Pancreas (tissue), 10 donors: Measurements from ENCODE around the gene NEIL3. TPM values are rescaled to one million over a fixed set of nuclear protein-coding genes. Genes with fewer than 3 reads are reported as not detected.

Experiments used
- ATAC-seq, 4 donors: fragments of 200-7000 bp; cut with Tn5 transposase; one replicate each; pipeline versions ENCODE4 v1.8.0 to v1.9.1; 2020; ENCODE audit warnings: mild to moderate bottlenecking in 4 of 4, moderate library complexity in 4 of 4
- DNase-seq, 6 donors: peaks; one replicate each; pipeline ENCODE4 v3.0.0-alpha.2; 2020
- FAIRE-seq: peaks from 2 replicates; lab custom pipeline; 2012; peaks lifted over from hg19 to GRCh38; lab: Jason Lieb, UNC
- H3K27ac ChIP-seq, 4 donors: fragments of 200-600 bp; sonication (generic); 1 replicate in 3 of 4; 2 replicates in 1 of 4; pipeline versions ENCODE4 v1.5.0 to v1.8.0; 2020
- H3K27me3 ChIP-seq, 4 donors: fragments of 200-600 bp; one replicate each; pipeline ENCODE4 v1.8.0; 2021
- H3K36me3 ChIP-seq, 3 donors: fragments of 200-600 bp; sonication (generic) in 1 of 3; one replicate each; pipeline versions ENCODE4 v1.5.0 to v1.8.0; 2020 to 2021
- H3K4me1 ChIP-seq, 3 donors: fragments of 200-600 bp; one replicate each; pipeline ENCODE4 v1.8.0; 2021
- H3K4me3 ChIP-seq, 4 donors: fragments of 200-600 bp; sonication (generic) in 2 of 4; one replicate each; pipeline versions ENCODE4 v1.5.0 to v1.8.0; 2020 to 2021
- H3K9me3 ChIP-seq, 4 donors: fragments of 200-600 bp; one replicate each; pipeline ENCODE4 v1.8.0; 2021
- CTCF ChIP-seq, 4 donors: fragments of 200-600 bp; sonication (generic) in 3 of 4; IDR thresholded peaks; one replicate each; pipeline versions ENCODE4 v1.5.0 to v1.8.0; 2021; ENCODE audit warnings: antibody characterized with exemption in 4 of 4
- WGBS, 2 donors: extraction: QIAGEN DNeasy Blood & Tissue Kit; methylation state at CpG; one replicate each; pipeline ENCODE4 v1.1.7; 2013; 5-methylcytosine and 5-hydroxymethylcytosine counted together
- intact Hi-C, 3 donors: fragments of 100-400 bp; cut with DNase I; formaldehyde crosslinking; loops; one replicate each; pipeline versions ENCODE4 v1.11.1 to v1.14.2; 2022
- polyA plus RNA-seq, 2 donors: library from polyadenylated mRNA; stranded (reverse); fragments of 200-250 nt; gene quantifications; one replicate each; pipeline ENCODE4 v1.2.3, GENCODE V29; 2013
- total RNA-seq, 6 donors: library from RNA; stranded (reverse); fragmentation: NEBNext Ultra II Directional in 4 of 6; extraction: Animal tissue kit (Norgen Biotek cat#: 25700) in 4 of 6; gene quantifications; one replicate each; pipeline versions ENCODE4 v1.2.1 to v1.2.4, GENCODE V29; 2021 to 2023
- donor health status: healthy with polysubstance abuse.
- donor health status: DM: no; HTN: no; CAD: no; lungs with moderate emphysema.
- donor health status: DM: no; HTN: no; CAD: no.
- donor health status: control.
- donor health status: control.
- donor health status: Bipolar disorder and iron deficiency.
- donor health status: DM: yes; HTN: yes; CAD: no.
- donor health status: DM: no; HTN: no; CAD: no.
- donor health status: DM: no; HTN: no; CAD: no.
- donor health status: DM: yes; HTN: yes; CAD: no.

NEIL3 gene
- total and polyA plus RNA-seq, 8 donors, result 0.09 to 0.25 (median 0.18) TPM; not detected in 5

DNA sequence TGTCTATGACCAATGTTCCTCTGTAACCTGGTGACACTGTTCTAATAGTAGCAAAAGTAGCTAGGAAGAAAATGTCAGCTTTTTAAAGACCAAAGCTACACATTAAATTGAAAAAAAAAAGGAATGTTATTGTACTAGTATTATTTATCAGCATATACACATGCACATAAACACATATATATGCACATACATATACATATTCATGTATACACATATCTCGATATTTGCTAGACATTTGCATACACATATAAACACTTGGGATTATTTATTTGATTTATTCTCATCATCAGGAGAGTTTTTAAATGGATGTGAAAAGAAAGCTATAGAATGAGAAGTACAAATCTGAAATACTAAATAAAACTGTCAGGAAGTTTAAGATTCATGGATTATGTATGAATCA, 21.3 kb upstream of the NEIL3 start:
- 86 to 92% methylated on average over 1 of the region's 1 CpG for WGBS, 2 donors
- no peaks in the 10 kb centered on the region for H3K4me1 ChIP-seq
- no peak overlapping the region for H3K4me3 ChIP-seq
- H3K9me3 ChIP-seq, result no peaks in the 10 kb centered on the region
- DNase-seq (no peak), ATAC-seq (no peak), FAIRE-seq (no peak)
- no peak for TF ChIP-seq CTCF (IDR thresholded peaks at IDR 0.05)
- H3K27ac ChIP-seq, result no peak overlapping the region
- H3K36me3 ChIP-seq, result no peaks in the 10 kb centered on the region
- no peaks in the 10 kb centered on the region for H3K27me3 ChIP-seq
- intact Hi-C loops, result no loop called here

DNA sequence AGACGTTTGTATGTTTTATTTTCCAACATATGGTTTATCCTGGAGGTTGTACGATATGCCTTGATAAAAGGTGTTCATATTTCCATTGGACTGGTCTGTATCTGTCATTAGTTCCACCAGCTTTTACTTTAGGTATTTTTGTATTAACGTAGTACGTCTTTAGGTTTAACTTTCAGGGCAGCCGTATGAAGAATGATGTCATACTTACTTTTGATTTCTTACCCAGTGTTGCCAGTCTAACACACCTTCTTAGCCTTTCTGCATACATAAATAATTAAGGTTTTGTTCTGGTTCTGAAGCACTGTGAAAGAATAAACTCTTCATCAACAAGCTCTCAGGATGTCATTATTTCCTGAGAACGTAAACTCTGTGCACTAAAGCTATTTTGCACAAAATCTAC, 18.9 kb upstream of the NEIL3 start:
- 50 to 59% methylated on average over 6 of the region's 6 CpGs for WGBS, 2 donors
- Histone ChIP-seq H3K27me3 (no peaks in the 10 kb centered on the region), H3K4me3 (no peak overlapping the region), H3K27ac (no peak overlapping the region), H3K4me1 (no peaks in the 10 kb centered on the region), H3K36me3 (no peaks in the 10 kb centered on the region), H3K9me3 (no peaks in the 10 kb centered on the region)
- no peak for FAIRE-seq
- DNase-seq, result no peak
- no peak for ATAC-seq
- intact Hi-C loops, result no loop called here
- TF ChIP-seq CTCF (IDR thresholded peaks at IDR 0.05), result no peak

- 97% methylated on average over 2 of the region's 2 CpGs for WGBS, 2 donors
- intact Hi-C loops, result no loop called here
- no peak for ATAC-seq
- no peaks in the 10 kb centered on the region for H3K9me3 ChIP-seq
- no peak overlapping the region for H3K4me3 ChIP-seq
- FAIRE-seq, result no peak
- H3K36me3 ChIP-seq, result no peaks in the 10 kb centered on the region
- TF ChIP-seq CTCF (IDR thresholded peaks at IDR 0.05), result no peak
- no peak overlapping the region for H3K27ac ChIP-seq
- H3K27me3 ChIP-seq, result no peaks in the 10 kb centered on the region
- DNase-seq, result no peak
- H3K4me1 ChIP-seq, result no peaks in the 10 kb centered on the region
Observed at GRCh38 chr4:177292171-177292570, 17.5 kb upstream of the NEIL3 start.

DNA sequence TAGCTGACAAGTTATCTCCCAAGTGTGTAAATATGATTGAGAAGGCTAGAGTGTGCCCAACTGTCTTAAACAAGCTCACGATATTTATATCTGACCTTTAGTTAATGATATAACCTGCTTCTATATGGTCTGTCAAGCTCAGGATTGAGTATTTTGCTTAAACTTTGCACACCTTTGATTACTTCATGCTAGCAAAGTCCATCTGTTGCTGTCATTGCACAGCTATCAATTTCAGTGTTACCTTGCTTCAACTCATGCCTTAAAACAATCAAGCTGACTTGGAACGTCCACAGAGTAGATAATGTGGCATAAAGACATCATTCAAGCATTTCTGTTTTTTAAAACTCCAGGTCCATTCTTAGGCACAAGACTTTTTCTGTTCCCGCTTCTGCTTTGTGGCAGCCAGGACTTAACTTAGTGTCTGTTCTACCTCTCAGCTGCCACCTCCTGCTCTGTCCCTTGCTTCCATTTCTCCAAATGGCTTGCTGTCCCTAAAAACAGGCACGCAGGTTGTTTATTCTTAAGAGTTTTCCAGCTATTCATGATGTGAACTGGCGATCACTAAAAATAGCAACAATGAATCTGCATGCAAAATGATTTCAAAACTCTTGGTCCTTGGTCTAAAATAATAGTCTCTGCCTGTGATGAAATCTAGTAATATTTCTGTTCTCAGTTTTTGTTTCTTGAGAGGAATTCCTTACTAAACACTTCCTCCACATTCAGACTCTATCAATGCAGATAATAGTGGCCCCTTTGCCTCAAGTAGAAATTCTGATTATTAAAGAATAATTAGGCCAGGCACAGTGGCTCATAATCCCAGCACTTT, 16.3 kb upstream of the NEIL3 start:
- DNase-seq (no peak), FAIRE-seq (no peak), ATAC-seq (no peak)
- intact Hi-C loops, result no loop called here
- no peaks in the 10 kb centered on the region for H3K36me3 ChIP-seq
- no peaks in the 10 kb centered on the region for H3K4me1 ChIP-seq
- no peak overlapping the region for H3K4me3 ChIP-seq
- H3K27ac ChIP-seq, result no peak overlapping the region
- TF ChIP-seq CTCF (IDR thresholded peaks at IDR 0.05), result no peak
- no peaks in the 10 kb centered on the region for H3K27me3 ChIP-seq
- no peaks in the 10 kb centered on the region for H3K9me3 ChIP-seq
- WGBS, 2 donors, result 60% methylated on average over 5 of the region's 5 CpGs

DNA sequence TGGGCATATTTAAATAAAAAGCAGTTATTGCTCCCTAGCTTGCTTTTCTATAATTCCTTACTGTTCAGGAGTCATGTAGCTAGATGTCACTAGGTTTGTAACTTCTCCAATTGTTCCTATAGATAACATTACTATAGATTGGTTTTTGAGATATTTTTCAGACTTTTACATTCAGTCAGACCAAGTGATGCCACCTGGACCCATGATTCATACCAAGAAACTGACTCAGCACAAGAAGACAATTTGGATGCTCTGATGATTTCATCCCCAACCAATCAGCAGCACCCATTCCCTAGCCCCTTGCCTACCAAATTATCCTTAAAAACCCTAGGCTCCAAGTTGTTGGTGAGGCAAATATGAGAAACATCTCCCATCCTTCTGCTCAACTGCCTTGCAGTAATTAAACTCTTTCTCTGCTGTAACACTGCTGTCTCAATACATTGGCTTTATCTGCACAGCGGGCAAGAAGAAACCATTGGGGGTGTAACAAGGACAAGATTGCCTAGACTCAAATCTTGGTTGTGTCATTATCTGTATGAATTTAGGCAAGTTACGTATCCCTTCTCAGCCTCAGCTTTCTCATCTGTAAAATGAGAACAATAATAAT, 11.8 kb upstream of the NEIL3 start:
- Histone ChIP-seq H3K9me3 (no peaks in the 10 kb centered on the region), H3K4me3 (no peak overlapping the region), H3K36me3 (no peaks in the 10 kb centered on the region), H3K27me3 (no peaks in the 10 kb centered on the region), H3K4me1 (no peaks in the 10 kb centered on the region), H3K27ac (no peak overlapping the region)
- FAIRE-seq, result no peak
- intact Hi-C loops, result no loop called here
- WGBS, 2 donors, result 88 to 95% methylated on average over 2 of the region's 2 CpGs
- no peak for ATAC-seq
- TF ChIP-seq CTCF (IDR thresholded peaks at IDR 0.05), result no peak
- no peak for DNase-seq
